PC-9 (cell line): Measurements from ENCODE around the gene C3AR1. TPM values are rescaled to one million over a fixed set of nuclear protein-coding genes. Genes with fewer than 3 reads are reported as not detected.

Experiments
- BruUV-seq: library from RNA; stranded (reverse); fragments of 400-500 nt; replicated peaks from 2 replicates; lab custom pipeline; 2021; lab: Mats Ljungman, UMichigan
- CTCF ChIA-PET: fragments of 300-600 bp; sonication (Branson Sonifier 250); formaldehyde crosslinking; loops from one replicate; lab custom pipeline; 2022; ENCODE audit warnings: antibody characterized with exemption; lab: Charles Lee
- POLR2A ChIA-PET: fragments of 300-600 bp; sonication (Branson Sonifier 250); formaldehyde crosslinking; loops from one replicate; lab custom pipeline; 2022; ENCODE audit warnings: antibody characterized with exemption; ENCODE audit not compliant: unreplicated experiment; lab: Charles Lee
- DNase-seq, 2 experiments: peaks; one replicate each; pipeline versions ENCODE4 v3.0.0 to v3.0.0-alpha.2; 2015 to 2022; ENCODE audit warnings: mixed read lengths in 1 of 2
- H2AFZ ChIP-seq: fragments of 200-600 bp; sonication (generic); 2 replicates; pipeline ENCODE4 v1.8.1; 2017; ENCODE audit warnings: antibody characterized with exemption
- H3F3A ChIP-seq: fragments of 200-600 bp; sonication (generic); 2 replicates; pipeline ENCODE4 v1.8.1; 2017; ENCODE audit warnings: antibody characterized with exemption, mild to moderate bottlenecking, low read depth; ENCODE audit not compliant: insufficient read depth
- H3K27ac ChIP-seq: fragments of 200-600 bp; sonication (generic); 2 replicates; pipeline ENCODE4 v1.6.1; 2016; ENCODE audit warnings: mixed run types
- H3K27me3 ChIP-seq: fragments of 200-600 bp; sonication (generic); 2 replicates; pipeline ENCODE4 v1.6.1; 2016; ENCODE audit warnings: low read depth, mixed run types; ENCODE audit not compliant: insufficient read depth
- H3K36me3 ChIP-seq: fragments of 200-600 bp; sonication (generic); 2 replicates; pipeline ENCODE4 v1.6.1; 2016; ENCODE audit warnings: low read depth, mixed run types
- H3K4me1 ChIP-seq: fragments of 200-600 bp; sonication (generic); replicated peaks from 2 replicates; pipeline ENCODE4 v1.6.1; 2016; ENCODE audit warnings: mixed run types; ENCODE audit not compliant: insufficient read depth
- H3K4me2 ChIP-seq: fragments of 200-600 bp; sonication (generic); 2 replicates; pipeline ENCODE4 v1.6.1; 2017; ENCODE audit warnings: mixed run types
- H3K4me3 ChIP-seq: fragments of 200-600 bp; sonication (generic); 2 replicates; pipeline ENCODE4 v1.6.1; 2016; ENCODE audit warnings: mixed run types
- H3K79me2 ChIP-seq: fragments of 200-600 bp; sonication (generic); 2 replicates; pipeline ENCODE4 v1.6.1; 2017; ENCODE audit warnings: low read depth, mixed run types
- H3K9me2 ChIP-seq: fragments of 200-600 bp; sonication (generic); 2 replicates; pipeline ENCODE4 v1.8.1; 2017; ENCODE audit warnings: mild to moderate bottlenecking; ENCODE audit not compliant: insufficient read depth
- H3K9me3 ChIP-seq: fragments of 200-600 bp; sonication (generic); 2 replicates; pipeline ENCODE4 v1.8.1; 2016; ENCODE audit warnings: low read depth; ENCODE audit not compliant: insufficient read depth
- H4K20me1 ChIP-seq: fragments of 200-600 bp; sonication (generic); 2 replicates; pipeline ENCODE4 v1.8.1; 2017; ENCODE audit not compliant: insufficient read depth
- CTCF ChIP-seq: fragments of 200-600 bp; sonication (generic); conservative IDR thresholded peaks from 2 replicates; pipeline ENCODE4 v1.6.1; 2017; ENCODE audit warnings: mixed run types, antibody characterized with exemption, mild to moderate bottlenecking, moderate library complexity
- EZH2 ChIP-seq: fragments of 200-600 bp; sonication (generic); IDR thresholded peaks from 2 replicates; pipeline ENCODE4 v1.8.0; 2017; ENCODE audit warnings: antibody characterized with exemption, low read depth
- intact Hi-C: fragments of 100-400 bp; cut with micrococcal nuclease; formaldehyde crosslinking; loops from one replicate; pipeline ENCODE4 v1.10.0; 2022; ENCODE audit not compliant: unreplicated experiment
- total RNA-seq: library from RNA; stranded (reverse); gene quantifications from 2 replicates; pipeline ENCODE4 v1.2.3, GENCODE V29; 2021

The C3AR1 gene
- total RNA-seq, 1 experiment from 2014 or later = not detected

- no peaks in the 10 kb centered on the region for H4K20me1 ChIP-seq
- ChIA-PET POLR2A (interaction anchor here (0.5 to 0.7 kb wide), 3 partner anchors 19 to 1001 kb away, joined by 5 to 11 read pairs (median 5); no protein-coding TSS in a partner anchor), CTCF (interaction anchor here (0.6 to 1.5 kb wide), 2 partner anchors 105 to 189 kb away, joined by 3 to 4 read pairs; no protein-coding TSS in a partner anchor)
- intact Hi-C loops = no loop called here
- H3K9me2 ChIP-seq = no peaks in the 10 kb centered on the region
- DNase-seq = no peak
- H3K27me3 ChIP-seq = no peaks in the 10 kb centered on the region
- H3K27ac ChIP-seq = no peak overlapping the region
- H3K9me3 ChIP-seq = no peaks in the 10 kb centered on the region
- peaks cover 50% of the 10 kb centered on the region for H3K79me2 ChIP-seq
- peaks cover 27% of the 10 kb centered on the region for H3K36me3 ChIP-seq
- BruUV-seq = no TSS peak
- H3K4me1 ChIP-seq = peaks cover 38% of the 10 kb centered on the region
- TF ChIP-seq CTCF = no peak
- no peak overlapping the region for H2AFZ ChIP-seq
- H3K4me3 ChIP-seq = no peak overlapping the region
- H3K4me2 ChIP-seq = no peak overlapping the region
- peaks cover 16% of the 10 kb centered on the region; the same call in 1 of the 2 replicates for H3F3A ChIP-seq
Observed at GRCh38 chr12:8037947-8038346, 28.2 kb downstream of the C3AR1 start.

- no TSS peak for BruUV-seq
- Histone ChIP-seq H3K4me3 (no peak overlapping the region), H3K9me2 (no peaks in the 10 kb centered on the region), H3K36me3 (peaks cover 21% of the 10 kb centered on the region), H4K20me1 (no peaks in the 10 kb centered on the region), H3K4me1 (peaks cover 38% of the 10 kb centered on the region), H3F3A (peaks cover 16% of the 10 kb centered on the region; the same call in 1 of the 2 replicates), H3K4me2 (no peak overlapping the region), H3K27me3 (no peaks in the 10 kb centered on the region), H2AFZ (no peak overlapping the region), H3K9me3 (no peaks in the 10 kb centered on the region), H3K79me2 (peaks cover 54% of the 10 kb centered on the region), H3K27ac (no peak overlapping the region)
- no peak for DNase-seq
- ChIA-PET CTCF (no interaction called here), POLR2A (interaction anchor here (0.7 kb wide), 1 partner anchor 371 kb away, joined by 5 read pairs; no protein-coding TSS in a partner anchor)
- TF ChIP-seq CTCF (no peak), EZH2 (no peak)
- intact Hi-C loops = no loop called here
Observed at GRCh38 chr12:8037046-8037663, 29.0 kb downstream of the C3AR1 start.

- ChIA-PET POLR2A (no interaction called here), CTCF (no interaction called here)
- Histone ChIP-seq H3K4me2 (0 out of 2 replicates have a peak overlapping the region, but pooled peaks have one; percentile 87), H3K9me2 (no peaks in the 10 kb centered on the region), H4K20me1 (no peaks in the 10 kb centered on the region), H3K4me3 (no peak overlapping the region), H3K9me3 (no peaks in the 10 kb centered on the region), H3K27ac (no peak overlapping the region), H3K79me2 (peaks cover 54% of the 10 kb centered on the region), H2AFZ (no peak overlapping the region), H3K4me1 (peaks cover 45% of the 10 kb centered on the region), H3K36me3 (peaks cover 13% of the 10 kb centered on the region), H3K27me3 (no peaks in the 10 kb centered on the region), H3F3A (peaks cover 16% of the 10 kb centered on the region; the same call in 1 of the 2 replicates)
- no peak for TF ChIP-seq EZH2
- no peak for TF ChIP-seq CTCF
- DNase-seq = no peak
- intact Hi-C loops = no loop called here
- BruUV-seq = no TSS peak
Observed at GRCh38 chr12:8036346-8036745, 29.8 kb downstream of the C3AR1 start.
